ENCODE results near the gene AFM.
"Not testable (repeated sequence)": the region's sequence is repeated elsewhere in the genome, so short reads cannot be mapped to it uniquely, and the experiment has no call there.

DNA sequence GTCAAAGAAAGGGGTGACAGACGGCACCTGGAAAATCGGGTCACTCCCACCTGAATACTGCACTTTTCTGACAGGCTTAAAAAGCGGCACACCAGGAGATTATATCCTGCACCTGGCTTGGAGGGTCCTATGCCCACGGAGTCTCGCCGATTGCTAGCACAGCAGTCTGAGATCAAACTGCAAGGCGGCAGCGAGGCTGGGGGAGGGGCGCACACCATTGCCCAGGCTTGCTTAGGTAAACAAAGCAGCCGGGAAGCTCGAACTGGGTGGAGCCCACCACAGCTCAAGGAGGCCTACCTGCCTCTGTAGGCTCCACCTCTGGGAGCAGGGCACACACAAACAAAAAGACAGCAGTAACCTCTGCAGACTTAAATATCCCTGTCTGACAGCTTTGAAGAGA is 69.3 kb downstream of the AFM start:
- TF ChIP-seq, protein P1, sequence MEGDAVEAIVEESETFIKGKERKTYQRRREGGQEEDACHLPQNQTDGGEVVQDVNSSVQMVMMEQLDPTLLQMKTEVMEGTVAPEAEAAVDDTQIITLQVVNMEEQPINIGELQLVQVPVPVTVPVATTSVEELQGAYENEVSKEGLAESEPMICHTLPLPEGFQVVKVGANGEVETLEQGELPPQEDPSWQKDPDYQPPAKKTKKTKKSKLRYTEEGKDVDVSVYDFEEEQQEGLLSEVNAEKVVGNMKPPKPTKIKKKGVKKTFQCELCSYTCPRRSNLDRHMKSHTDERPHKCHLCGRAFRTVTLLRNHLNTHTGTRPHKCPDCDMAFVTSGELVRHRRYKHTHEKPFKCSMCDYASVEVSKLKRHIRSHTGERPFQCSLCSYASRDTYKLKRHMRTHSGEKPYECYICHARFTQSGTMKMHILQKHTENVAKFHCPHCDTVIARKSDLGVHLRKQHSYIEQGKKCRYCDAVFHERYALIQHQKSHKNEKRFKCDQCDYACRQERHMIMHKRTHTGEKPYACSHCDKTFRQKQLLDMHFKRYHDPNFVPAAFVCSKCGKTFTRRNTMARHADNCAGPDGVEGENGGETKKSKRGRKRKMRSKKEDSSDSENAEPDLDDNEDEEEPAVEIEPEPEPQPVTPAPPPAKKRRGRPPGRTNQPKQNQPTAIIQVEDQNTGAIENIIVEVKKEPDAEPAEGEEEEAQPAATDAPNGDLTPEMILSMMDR (IDR thresholded peaks at IDR 0.05) = not testable (repeated sequence)
- not testable (repeated sequence) for TF ChIP-seq POLR2AphosphoS5, POLR2A (IDR thresholded peaks at IDR 0.05)

All from breast epithelium (tissue), 3 donors.